Kidney epithelial cell (primary cell): ENCODE results near the gene BCL11B. TPM values are rescaled to one million over a fixed set of nuclear protein-coding genes. Genes with fewer than 3 reads are reported as not detected.

ENCODE experiments used
- DNase-seq: peaks from one replicate; pipeline ENCODE4 v3.0.0-alpha.2; 2010; ENCODE audit warnings: low read depth
- H3K27me3 ChIP-seq: 2 replicates; pipeline ENCODE4 v1.6.0; 2011; ENCODE audit warnings: low read length; ENCODE audit not compliant: control insufficient read depth, insufficient read depth
- H3K36me3 ChIP-seq: 2 replicates; pipeline ENCODE4 v1.5.1; 2011; ENCODE audit warnings: low read length; ENCODE audit not compliant: control insufficient read depth, insufficient read depth
- H3K4me3 ChIP-seq: 2 replicates; pipeline ENCODE4 v1.5.1; 2011; ENCODE audit warnings: low read depth, mild to moderate bottlenecking, control low read depth, low read length
- total RNA-seq: library from RNA; depleted of rRNA; stranded (reverse); fragments of >200 nt; gene quantifications from 2 replicates; pipeline ENCODE4 v1.2.3, GENCODE V29; 2015
- TF ChIP-seq, protein P1 (sequence below): IDR thresholded peaks from 2 replicates; pipeline ENCODE4 v1.5.1; 2011; ENCODE audit warnings: mild to moderate bottlenecking, moderate library complexity, low read length, control low read depth, inconsistent platforms; ENCODE audit not compliant: insufficient read depth, poor library complexity, severe bottlenecking

Gene BCL11B
- total RNA-seq, 1 donor from 2014 or later, result 2.3 TPM

DNA sequence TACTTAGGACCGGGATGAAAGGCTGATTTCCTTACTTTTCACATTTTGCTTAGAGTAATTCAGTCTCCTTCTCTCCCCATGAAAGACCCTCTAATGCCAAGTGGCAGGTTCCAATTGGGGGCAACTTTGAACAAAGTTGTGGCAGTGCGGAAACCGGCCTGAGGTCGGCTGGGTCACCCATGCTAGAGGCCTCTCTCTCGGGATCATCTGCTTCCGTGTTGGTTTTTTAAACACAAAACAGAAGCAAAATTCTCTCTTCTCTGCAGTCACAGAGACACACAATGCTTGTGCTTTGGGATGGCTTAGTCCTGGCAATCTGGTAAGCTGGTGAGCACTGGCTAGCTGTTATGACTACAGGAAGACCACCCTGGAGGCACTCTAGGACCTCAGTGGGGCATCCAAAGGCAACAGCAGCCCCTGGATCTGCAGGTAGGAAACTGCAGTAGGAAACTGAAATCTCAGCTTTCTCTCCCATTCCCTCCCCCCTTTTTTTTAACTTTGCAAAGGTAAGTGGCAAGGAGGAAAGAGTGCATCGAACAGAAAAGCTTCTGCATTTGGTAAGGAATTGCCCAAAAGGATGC lies 102.1 kb downstream of the BCL11B start:
- H3K27me3 ChIP-seq, result no peaks in the 10 kb centered on the region
- H3K36me3 ChIP-seq, result no peaks in the 10 kb centered on the region
- TF ChIP-seq, protein P1, sequence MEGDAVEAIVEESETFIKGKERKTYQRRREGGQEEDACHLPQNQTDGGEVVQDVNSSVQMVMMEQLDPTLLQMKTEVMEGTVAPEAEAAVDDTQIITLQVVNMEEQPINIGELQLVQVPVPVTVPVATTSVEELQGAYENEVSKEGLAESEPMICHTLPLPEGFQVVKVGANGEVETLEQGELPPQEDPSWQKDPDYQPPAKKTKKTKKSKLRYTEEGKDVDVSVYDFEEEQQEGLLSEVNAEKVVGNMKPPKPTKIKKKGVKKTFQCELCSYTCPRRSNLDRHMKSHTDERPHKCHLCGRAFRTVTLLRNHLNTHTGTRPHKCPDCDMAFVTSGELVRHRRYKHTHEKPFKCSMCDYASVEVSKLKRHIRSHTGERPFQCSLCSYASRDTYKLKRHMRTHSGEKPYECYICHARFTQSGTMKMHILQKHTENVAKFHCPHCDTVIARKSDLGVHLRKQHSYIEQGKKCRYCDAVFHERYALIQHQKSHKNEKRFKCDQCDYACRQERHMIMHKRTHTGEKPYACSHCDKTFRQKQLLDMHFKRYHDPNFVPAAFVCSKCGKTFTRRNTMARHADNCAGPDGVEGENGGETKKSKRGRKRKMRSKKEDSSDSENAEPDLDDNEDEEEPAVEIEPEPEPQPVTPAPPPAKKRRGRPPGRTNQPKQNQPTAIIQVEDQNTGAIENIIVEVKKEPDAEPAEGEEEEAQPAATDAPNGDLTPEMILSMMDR, result no peak
- no peak for DNase-seq
- no peak overlapping the region for H3K4me3 ChIP-seq

DNA sequence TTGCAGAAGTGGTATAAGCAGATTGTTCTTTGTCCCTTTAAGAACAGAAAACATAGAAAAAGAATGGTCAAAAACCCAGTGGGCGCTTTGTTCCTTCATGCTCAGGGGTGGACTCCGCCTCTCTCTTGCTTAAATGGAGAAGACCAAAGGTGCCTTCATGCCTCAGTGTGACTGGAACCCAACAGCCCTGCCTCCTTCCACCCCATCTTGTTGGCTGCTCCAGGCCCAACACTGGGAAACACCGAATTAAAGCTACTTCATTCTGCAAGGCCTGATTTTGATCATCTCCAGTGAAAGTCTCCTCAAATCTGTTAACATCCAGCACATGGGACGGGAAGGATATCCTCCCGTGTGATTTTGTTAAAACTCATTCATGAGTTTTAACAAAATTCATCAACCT lies 103.7 kb downstream of the BCL11B start:
- no peak overlapping the region for H3K4me3 ChIP-seq
- no peaks in the 10 kb centered on the region for H3K36me3 ChIP-seq
- no peaks in the 10 kb centered on the region for H3K27me3 ChIP-seq
- TF ChIP-seq, protein P1, result no peak
- DNase-seq, result no peak

DNA sequence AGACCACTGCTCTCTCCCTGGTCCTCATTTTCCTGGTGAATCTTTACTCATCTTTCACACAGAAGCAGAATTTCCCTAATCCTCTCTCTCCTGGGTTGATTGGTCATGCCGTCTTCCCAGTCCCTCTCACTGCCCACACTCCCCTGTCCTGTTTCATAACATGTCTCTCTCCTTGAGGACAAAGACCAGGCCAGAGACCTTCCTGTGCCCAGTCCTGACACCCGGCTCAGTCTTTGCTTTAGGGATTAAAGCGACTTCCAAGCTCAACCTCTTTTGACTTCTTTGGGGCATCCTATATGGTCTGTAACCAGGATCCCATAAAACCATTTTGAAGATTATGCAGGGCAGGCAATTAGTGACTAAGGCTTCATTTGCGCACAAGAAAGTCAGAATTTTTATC lies 105.5 kb downstream of the BCL11B start:
- no peak for DNase-seq
- H3K27me3 ChIP-seq, result no peaks in the 10 kb centered on the region
- no peak overlapping the region for H3K4me3 ChIP-seq
- TF ChIP-seq, protein P1, result no peak
- no peaks in the 10 kb centered on the region for H3K36me3 ChIP-seq

- TF ChIP-seq, protein P1, result no peak
Measured at GRCh38 chr14:99164712-99165111, 107.3 kb downstream of the BCL11B start.

GRCh38 chr14:99163446-99163845 lies 108.6 kb downstream of the BCL11B start:
- H3K36me3 ChIP-seq, result no peaks in the 10 kb centered on the region
- H3K4me3 ChIP-seq, result no peak overlapping the region
- TF ChIP-seq, protein P1, result no peak
- no peak for DNase-seq
- H3K27me3 ChIP-seq, result no peaks in the 10 kb centered on the region

More at GRCh38 chr14:99164712-99165111, 107.3 kb downstream of the BCL11B start:
- H3K27me3 ChIP-seq, result no peaks in the 10 kb centered on the region
- no peaks in the 10 kb centered on the region for H3K36me3 ChIP-seq
- no peak for DNase-seq
- H3K4me3 ChIP-seq, result no peak overlapping the region
